ENCODE data around the gene STIM1.

The STIM1 gene

DNA sequence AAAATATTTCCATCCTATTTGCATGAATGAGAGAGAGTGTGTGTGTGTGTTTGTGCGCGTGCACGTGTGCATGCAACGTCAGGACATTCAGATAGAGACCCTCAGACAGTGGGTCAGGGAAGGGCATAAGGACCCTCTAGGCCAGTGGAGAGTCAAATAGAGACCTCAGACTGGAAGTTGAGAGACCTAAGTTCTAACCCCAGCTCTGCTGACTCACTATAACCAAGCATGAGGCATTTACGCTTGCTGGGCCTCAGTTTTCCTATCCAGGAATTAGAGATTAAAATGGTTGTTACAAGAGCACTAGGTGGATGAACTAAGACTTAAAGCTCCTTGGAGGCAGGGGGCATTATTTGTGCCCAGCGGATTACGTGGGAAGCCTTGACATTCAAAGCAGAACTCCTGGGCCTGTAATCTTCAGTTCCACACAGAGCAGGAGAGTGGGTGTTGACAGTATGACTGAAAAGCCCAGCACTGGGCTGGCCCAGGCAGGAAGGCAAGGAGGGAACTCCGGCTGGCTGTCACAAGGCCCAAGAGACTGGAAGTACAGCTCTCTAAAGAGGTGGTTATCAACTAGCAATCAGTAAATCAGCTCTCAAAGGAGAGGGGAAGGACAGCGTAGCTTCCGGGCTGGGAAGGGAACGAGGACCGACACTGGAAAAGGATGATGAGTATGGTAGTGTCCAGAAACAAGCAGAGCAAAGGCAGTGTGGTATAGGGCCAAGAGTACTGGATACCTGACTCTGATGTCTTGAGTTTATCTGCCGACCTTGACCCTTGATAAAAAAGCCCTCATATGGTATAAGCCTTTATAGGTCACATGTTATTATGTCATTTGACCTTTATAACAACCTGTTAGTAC, 23.9 kb upstream of the STIM1 start:
- no peak for DNase-seq

DNA sequence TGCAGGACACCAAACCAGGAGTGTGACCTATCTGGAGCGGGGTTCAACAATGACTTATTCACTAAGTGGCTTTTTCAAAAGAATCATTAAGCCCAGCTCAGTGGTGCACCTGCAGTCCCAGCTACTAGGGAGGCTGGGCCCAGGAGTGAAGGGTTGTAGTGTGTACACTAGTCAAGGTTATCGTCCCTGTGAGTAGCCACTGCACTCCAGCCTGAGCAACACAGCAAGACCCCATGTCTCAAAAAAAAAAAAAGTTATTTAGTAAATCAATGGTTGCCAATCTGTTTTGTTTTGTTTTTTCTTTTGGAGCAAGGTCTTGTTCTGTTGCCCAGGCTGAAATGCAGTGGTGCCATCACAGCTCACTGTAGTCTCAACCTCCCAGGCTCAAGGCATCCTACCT, 22.6 kb upstream of the STIM1 start:
- no peak for DNase-seq

DNA sequence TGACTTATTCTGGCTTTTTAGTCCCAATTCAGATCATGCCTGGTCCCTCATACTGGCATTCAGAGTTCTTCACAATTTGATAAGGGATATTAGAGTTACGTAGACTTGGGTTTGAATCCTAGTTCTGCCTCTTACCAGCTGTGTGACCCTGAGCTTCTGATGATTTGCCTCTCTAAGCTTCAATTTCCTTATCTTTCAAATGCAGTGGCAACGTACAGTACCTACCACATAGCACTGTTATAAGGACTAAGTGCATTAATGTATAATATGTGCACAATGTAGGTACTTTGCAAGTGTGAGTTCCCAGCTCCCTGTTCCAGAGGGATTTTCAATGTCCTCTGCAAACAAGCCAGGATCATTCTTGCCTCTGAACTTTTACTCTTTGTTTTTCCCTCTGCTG, 22.0 kb upstream of the STIM1 start:
- DNase-seq: no peak

DNA sequence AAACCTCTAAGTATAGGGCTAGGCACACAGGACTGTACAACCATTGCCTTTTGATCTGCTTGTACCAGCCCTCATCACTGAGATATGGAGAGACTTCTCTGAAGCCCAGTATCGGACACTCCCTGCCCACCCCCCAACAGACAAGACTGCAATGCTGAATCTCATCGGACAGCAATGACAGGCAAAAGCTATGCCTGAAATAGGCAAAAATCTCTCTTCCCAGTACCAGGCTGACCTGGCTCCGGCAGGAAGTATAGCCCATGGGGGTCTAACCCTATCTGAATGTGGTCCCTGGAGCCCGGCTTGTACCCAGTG, 21.2 kb upstream of the STIM1 start:
- DNase-seq: no peak

GRCh38 chr11:3834664-3835461, 20.6 kb upstream of the STIM1 start:
- DNase-seq: no peak

DNA sequence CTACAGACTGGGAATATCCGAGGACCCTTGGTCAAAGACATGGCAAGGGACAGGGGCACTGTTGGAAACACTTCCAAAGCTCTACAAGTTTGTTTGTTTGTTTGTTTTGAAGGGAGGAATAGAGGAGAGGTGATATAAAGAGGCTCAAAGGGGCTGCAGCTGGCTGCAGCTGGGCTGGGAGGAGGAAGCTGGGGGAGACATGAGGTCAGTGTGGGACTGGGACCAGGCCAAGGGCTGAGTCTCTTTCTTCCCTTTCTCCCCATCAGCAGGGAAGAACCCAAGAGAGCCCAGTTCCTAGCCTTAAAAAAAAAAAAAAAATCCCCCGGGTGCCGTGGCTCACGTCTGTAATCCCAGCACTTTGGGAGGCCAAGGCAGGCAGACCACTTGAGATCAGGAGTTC, 19.7 kb upstream of the STIM1 start:
- no peak for DNase-seq

- DNase-seq: peak in 2 of 4 experiments; percentile 28 to 35
Observed at GRCh38 chr11:3836903-3837302, 18.6 kb upstream of the STIM1 start.

DNA sequence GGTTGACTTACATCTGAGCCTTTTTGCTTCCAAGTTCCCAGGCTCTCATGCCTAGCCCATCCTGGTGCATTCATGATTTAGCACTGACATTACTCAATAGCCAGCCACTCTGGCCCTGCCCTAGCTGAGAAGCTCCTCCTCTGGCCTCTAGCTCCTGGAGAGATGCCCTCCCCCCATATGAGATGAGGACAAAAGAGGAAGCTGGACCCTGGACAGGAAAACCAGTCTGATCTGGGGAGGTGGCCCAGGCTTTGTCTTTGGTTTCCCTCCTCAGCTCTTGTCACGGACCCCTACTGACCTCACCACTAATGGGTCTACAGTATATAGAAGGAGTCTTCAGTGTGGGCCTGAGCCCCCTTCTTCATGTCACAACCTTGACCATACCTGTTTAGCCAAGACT, 17.7 kb upstream of the STIM1 start:
- no peak for DNase-seq

- DNase-seq: no peak
Observed at GRCh38 chr11:3838504-3838903, 17.0 kb upstream of the STIM1 start.

- DNase-seq: no peak
Observed at GRCh38 chr11:3840004-3840869, 15.2 kb upstream of the STIM1 start.

GRCh38 chr11:3840870-3841425, 14.5 kb upstream of the STIM1 start, which contains the start of gene RHOG:
Gene RHOG (minus strand): TSS chr11:3840959. CDS start chr11:3828138, 12,821 bp downstream.
- peak; percentile 72 to 89 (median 74) for DNase-seq

- DNase-seq: peak in 3 of 4 experiments; percentile 82 to 90 (median 86)
Observed at GRCh38 chr11:3841426-3842350, 13.8 kb upstream of the STIM1 start.

- DNase-seq: no peak
Observed at GRCh38 chr11:3843326-3843725, 12.1 kb upstream of the STIM1 start.

DNA sequence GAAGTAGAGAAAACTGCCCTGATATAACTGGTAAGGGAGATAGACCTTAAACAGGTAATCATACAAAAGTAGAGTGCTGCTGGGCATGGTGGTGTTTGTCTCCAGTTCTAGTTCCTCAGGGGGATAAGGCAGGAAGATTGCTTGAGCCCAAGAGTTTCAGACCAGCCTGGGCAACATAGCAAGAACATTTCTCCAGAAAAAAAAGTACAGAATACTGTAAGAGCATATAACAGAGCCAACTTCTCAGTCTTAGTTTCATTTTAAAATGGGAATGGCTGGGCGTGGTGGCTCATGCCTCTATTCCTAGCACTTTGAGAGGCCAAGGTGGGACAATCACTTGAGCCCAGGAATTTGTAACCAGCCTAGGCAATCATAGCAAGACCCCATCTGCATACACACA, 10.2 kb upstream of the STIM1 start:
- no peak for DNase-seq

DNA sequence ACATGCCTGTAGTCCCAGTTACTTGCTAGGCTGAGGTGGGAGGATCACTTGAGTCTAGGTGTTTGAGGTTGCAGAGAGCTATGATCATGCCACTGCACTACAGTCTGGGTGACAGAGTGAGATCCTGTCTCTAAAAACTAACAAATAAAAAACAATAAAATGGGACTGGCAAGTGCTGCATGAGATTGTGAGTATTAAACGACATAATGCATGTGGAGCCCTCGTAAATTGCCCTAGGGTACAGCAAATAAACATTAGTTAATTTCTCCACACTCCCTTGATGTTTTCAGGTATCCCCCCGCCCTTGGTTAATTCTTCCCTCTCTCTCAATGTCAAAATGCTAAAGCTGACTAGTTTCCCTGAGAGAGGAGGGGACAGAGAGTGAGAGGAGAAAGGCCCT, 9.8 kb upstream of the STIM1 start:
- DNase-seq: no peak

DNA sequence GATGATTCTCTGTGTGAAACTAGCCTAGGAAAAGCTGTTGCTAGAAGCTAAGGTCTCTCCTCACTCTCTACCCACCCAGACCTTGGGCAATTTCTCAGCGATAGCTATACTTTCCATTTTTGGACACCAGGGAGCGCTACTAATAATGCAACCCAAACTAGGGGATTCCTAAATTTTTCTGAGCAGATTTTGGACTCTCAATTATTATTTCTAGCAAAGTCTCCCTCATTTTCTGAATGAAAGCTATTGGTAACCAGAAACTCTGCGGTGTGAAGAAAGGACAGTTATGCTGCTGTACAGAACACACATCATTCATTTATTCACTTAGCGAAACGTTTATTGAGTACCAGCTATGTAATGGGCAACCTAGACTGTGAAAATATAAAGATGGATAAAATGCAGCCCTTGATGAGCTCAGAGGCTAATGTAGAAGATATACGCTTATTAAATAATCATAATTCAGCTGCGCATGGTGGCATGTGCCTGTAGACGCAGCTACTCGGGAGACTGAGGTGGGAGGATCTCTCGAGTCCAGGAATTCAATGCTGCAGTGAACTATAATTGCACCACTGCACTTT, 6.1 kb upstream of the STIM1 start:
- DNase-seq: no peak

DNA sequence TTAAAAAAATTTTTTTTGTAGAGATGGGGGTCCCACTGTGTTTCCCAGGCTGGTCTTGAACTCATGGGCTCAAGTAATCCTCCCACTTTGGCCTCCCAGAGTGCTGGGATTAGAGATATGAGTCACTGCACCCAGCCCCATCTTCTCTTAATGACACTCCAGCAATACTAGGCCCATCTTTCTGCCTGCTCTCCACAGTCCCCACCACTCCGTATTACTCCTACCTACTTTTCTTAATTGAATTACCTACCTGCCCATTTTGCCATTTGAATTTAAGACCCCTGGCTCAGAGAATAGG, 2.0 kb upstream of the STIM1 start:
- DNase-seq: no peak

- DNase-seq: peak in 2 of 4 experiments; percentile 40 to 48
Observed at GRCh38 chr11:3853899-3854659, 1.4 kb upstream of the STIM1 start.

- DNase-seq: no peak
Observed at GRCh38 chr11:3854660-3854976, 846 bp upstream of the STIM1 start.

GRCh38 chr11:3855808-3856491, 486 bp downstream of the STIM1 start:
- no peak for DNase-seq

Data from activated CD4-positive, CD25-positive, alpha-beta regulatory T cell (primary cell).